GM20000 (cell line): ENCODE measurements around the gene CA4.
A peak's percentile ranks its signal among the peaks of the same experiment; 100 is the strongest.

Experiments used
- DNase-seq: peaks from one replicate; pipeline ENCODE4 v3.0.0; 2012; ENCODE audit warnings: low spot score
- CTCF ChIP-seq: IDR thresholded peaks from 2 replicates; pipeline ENCODE4 v1.5.1; 2012; ENCODE audit warnings: mild to moderate bottlenecking, control low read depth; ENCODE audit errors: extremely low read depth, missing control alignments

CA4 gene

GRCh38 chr17:60129164-60129563, 20.6 kb upstream of the CA4 start:
- TF ChIP-seq CTCF, result no peak
- no peak for DNase-seq

- no peak for TF ChIP-seq CTCF
- no peak for DNase-seq
These were observed 19.3 kb upstream of the CA4 start for GRCh38 chr17:60130466-60130865.

GRCh38 chr17:60134396-60135150, 15.2 kb upstream of the CA4 start:
- TF ChIP-seq CTCF, result no peak
- no peak for DNase-seq

GRCh38 chr17:60135151-60135950, 14.4 kb upstream of the CA4 start:
- TF ChIP-seq CTCF, result no peak
- DNase-seq, result peak; percentile 93

GRCh38 chr17:60135951-60136666, 13.7 kb upstream of the CA4 start:
- DNase-seq, result no peak
- TF ChIP-seq CTCF, result no peak

- TF ChIP-seq CTCF, result no peak
- no peak for DNase-seq
These were observed 12.0 kb upstream of the CA4 start for GRCh38 chr17:60137731-60138130.
